ENCODE measurements around the gene SRSF8.

GRCh38 chr11:95065336-95065735 is 1.4 kb upstream of the SRSF8 start:
- TF ChIP-seq CTCF (IDR thresholded peaks at IDR 0.05; ENCODE audit: low read depth, low read length) (no peak), EZH2phosphoT487 (IDR thresholded peaks at IDR 0.05; ENCODE audit: low read depth) (no peak)

Data from OCI-LY3 (cell line).